GM10847 (cell line): ENCODE data around the gene NR1H4.

ENCODE experiments used
- POLR2A ChIP-seq: IDR thresholded peaks from 2 replicates; pipeline ENCODE4 v1.6.1; 2011; ENCODE audit not compliant: insufficient read length; ENCODE audit errors: extremely low read depth

Gene NR1H4

GRCh38 chr12:100567945-100568344 is 94.3 kb downstream of the NR1H4 start:
- TF ChIP-seq POLR2A = no peak

GRCh38 chr12:100572184-100572583 is 98.5 kb downstream of the NR1H4 start:
- no peak for TF ChIP-seq POLR2A

GRCh38 chr12:100573292-100574186 is 99.9 kb downstream of the NR1H4 start, which contains the start of gene GAS2L3:
Gene GAS2L3, plus strand, starts transcription at chr12:100573684. Its CDS starts 21,221 bp downstream, at chr12:100594905.
- TF ChIP-seq POLR2A = no peak

- no peak for TF ChIP-seq POLR2A
These were observed 100.8 kb downstream of the NR1H4 start for GRCh38 chr12:100574187-100575074.

- TF ChIP-seq POLR2A = no peak
These were observed 102.8 kb downstream of the NR1H4 start for GRCh38 chr12:100576331-100577036.

- TF ChIP-seq POLR2A = no peak
These were observed 105.3 kb downstream of the NR1H4 start for GRCh38 chr12:100578923-100579322.

GRCh38 chr12:100579844-100580243 is 106.2 kb downstream of the NR1H4 start:
- no peak for TF ChIP-seq POLR2A

- no peak for TF ChIP-seq POLR2A
These were observed 110.6 kb downstream of the NR1H4 start for GRCh38 chr12:100584256-100584655.

- TF ChIP-seq POLR2A = no peak
These were observed 118.3 kb downstream of the NR1H4 start for GRCh38 chr12:100591979-100592378.

GRCh38 chr12:100593490-100593889 is 119.8 kb downstream of the NR1H4 start:
- TF ChIP-seq POLR2A = no peak

- TF ChIP-seq POLR2A = no peak
These were observed 128.0 kb downstream of the NR1H4 start for GRCh38 chr12:100601626-100602025.

- TF ChIP-seq POLR2A = no peak
These were observed 135.1 kb downstream of the NR1H4 start for GRCh38 chr12:100608776-100609175.

GRCh38 chr12:100610666-100611430 is 137.2 kb downstream of the NR1H4 start:
- TF ChIP-seq POLR2A = no peak

GRCh38 chr12:100612606-100613005 is 138.9 kb downstream of the NR1H4 start:
- TF ChIP-seq POLR2A = no peak
